Measurements from ENCODE around the gene SCRN3. TPM values are rescaled to one million over a fixed set of nuclear protein-coding genes. Genes with fewer than 3 reads are reported as not detected.

The SCRN3 gene
- polyA plus RNA-seq, 1 donor (not counting 4 experiments of a cell fraction or from before 2014, with no cell fraction given) = 18.6 TPM

GRCh38 chr2:174399171-174399570 lies 3.6 kb downstream of the SCRN3 start:
- DNase-seq (ENCODE audit: low read depth, low spot score) (no peak), FAIRE-seq (no peak)
- H3K9ac ChIP-seq (ENCODE audit: control insufficient read depth, extremely low read depth, insufficient read depth, low read length) = no peak overlapping the region
- no peaks in the 10 kb centered on the region for H3K9me1 ChIP-seq (ENCODE audit: control insufficient read depth, extremely low read depth, insufficient read depth, low read length)
- H3K4me3 ChIP-seq (ENCODE audit: control insufficient read depth in 2 of 3, extremely low read depth in 1 of 3, insufficient read depth in 2 of 3, low read depth in 1 of 3, low read length in 3 of 3) = no peak overlapping the region
- TF ChIP-seq EZH2 (IDR thresholded peaks at IDR 0.05; ENCODE audit: low read length) = no peak
- TF ChIP-seq CTCF (optimal IDR thresholded peaks at IDR 0.05 in 1 of 3, IDR thresholded peaks at IDR 0.05 in 1 of 3, conservative IDR thresholded peaks at IDR 0.05 in 1 of 3; ENCODE audit: extremely low read depth in 1 of 3, insufficient read depth in 2 of 3, low read length in 3 of 3) = no peak
- no peaks in the 10 kb centered on the region for H3K27me3 ChIP-seq (ENCODE audit: control insufficient read depth, extremely low read depth, insufficient read depth, low read length)
- no peaks in the 10 kb centered on the region for H3K9me3 ChIP-seq (ENCODE audit: control insufficient read depth, low read depth, low read length)
- H4K20me1 ChIP-seq (ENCODE audit: control insufficient read depth, extremely low read depth, insufficient read depth, low read length) = no peaks in the 10 kb centered on the region
- no peaks in the 10 kb centered on the region for H3K36me3 ChIP-seq (ENCODE audit: control insufficient read depth in 2 of 2, extremely low read depth in 1 of 2, insufficient read depth in 2 of 2, low read length in 2 of 2)
- H3K4me2 ChIP-seq (ENCODE audit: control insufficient read depth, extremely low read depth, insufficient read depth, low read depth, low read length) = no peak overlapping the region
- H3K79me2 ChIP-seq (ENCODE audit: control insufficient read depth, insufficient read depth, low read length) = peaks cover 13% of the 10 kb centered on the region
- dilution Hi-C loops (cut with MboI; ENCODE audit: extremely low pct_ligation_motif_present, low sequenced_read_pairs) = no loop called here
- peaks cover 10% of the 10 kb centered on the region for H3K4me1 ChIP-seq (ENCODE audit: control insufficient read depth, extremely low read depth, insufficient read depth, low read length)
- no peak overlapping the region for H2AFZ ChIP-seq (ENCODE audit: control insufficient read depth, low read length)
- no peak overlapping the region for H3K27ac ChIP-seq (ENCODE audit: control insufficient read depth, insufficient read depth, low read length)

- H3K4me1 ChIP-seq (ENCODE audit: control insufficient read depth, extremely low read depth, insufficient read depth, low read length) = peaks cover 3% of the 10 kb centered on the region
- H3K9me3 ChIP-seq (ENCODE audit: control insufficient read depth, low read depth, low read length) = no peaks in the 10 kb centered on the region
- dilution Hi-C loops (cut with MboI; ENCODE audit: extremely low pct_ligation_motif_present, low sequenced_read_pairs) = no loop called here
These were observed 5.3 kb downstream of the SCRN3 start for GRCh38 chr2:174400853-174401252.

More at GRCh38 chr2:174400853-174401252, 5.3 kb downstream of the SCRN3 start:
- no peak overlapping the region for H3K4me2 ChIP-seq (ENCODE audit: control insufficient read depth, extremely low read depth, insufficient read depth, low read depth, low read length)
- H3K27ac ChIP-seq (ENCODE audit: control insufficient read depth, insufficient read depth, low read length) = no peak overlapping the region
- no peak for FAIRE-seq
- no peak for DNase-seq (ENCODE audit: low read depth, low spot score)
- H3K27me3 ChIP-seq (ENCODE audit: control insufficient read depth, extremely low read depth, insufficient read depth, low read length) = no peaks in the 10 kb centered on the region
- H3K9me1 ChIP-seq (ENCODE audit: control insufficient read depth, extremely low read depth, insufficient read depth, low read length) = no peaks in the 10 kb centered on the region
- no peaks in the 10 kb centered on the region for H3K36me3 ChIP-seq (ENCODE audit: control insufficient read depth in 2 of 2, extremely low read depth in 1 of 2, insufficient read depth in 2 of 2, low read length in 2 of 2)
- no peak overlapping the region for H3K9ac ChIP-seq (ENCODE audit: control insufficient read depth, extremely low read depth, insufficient read depth, low read length)
- no peaks in the 10 kb centered on the region for H3K79me2 ChIP-seq (ENCODE audit: control insufficient read depth, insufficient read depth, low read length)
- TF ChIP-seq CTCF (optimal IDR thresholded peaks at IDR 0.05 in 1 of 3, IDR thresholded peaks at IDR 0.05 in 1 of 3, conservative IDR thresholded peaks at IDR 0.05 in 1 of 3; ENCODE audit: extremely low read depth in 1 of 3, insufficient read depth in 2 of 3, low read length in 3 of 3) (no peak), EZH2 (IDR thresholded peaks at IDR 0.05; ENCODE audit: low read length) (no peak)
- no peak overlapping the region for H2AFZ ChIP-seq (ENCODE audit: control insufficient read depth, low read length)
- no peak overlapping the region for H3K4me3 ChIP-seq (ENCODE audit: control insufficient read depth in 2 of 3, extremely low read depth in 1 of 3, insufficient read depth in 2 of 3, low read depth in 1 of 3, low read length in 3 of 3)
- no peaks in the 10 kb centered on the region for H4K20me1 ChIP-seq (ENCODE audit: control insufficient read depth, extremely low read depth, insufficient read depth, low read length)
